ENCODE measurements around the gene SIDT2. TPM values are rescaled to one million over a fixed set of nuclear protein-coding genes. Genes with fewer than 3 reads are reported as not detected.

SIDT2 gene
- total and polyA plus RNA-seq, 2 of the 8 experiments (the other 6 are each of a cell fraction or from before 2014, with no cell fraction given) = 18.5 to 21.1 TPM

DNA sequence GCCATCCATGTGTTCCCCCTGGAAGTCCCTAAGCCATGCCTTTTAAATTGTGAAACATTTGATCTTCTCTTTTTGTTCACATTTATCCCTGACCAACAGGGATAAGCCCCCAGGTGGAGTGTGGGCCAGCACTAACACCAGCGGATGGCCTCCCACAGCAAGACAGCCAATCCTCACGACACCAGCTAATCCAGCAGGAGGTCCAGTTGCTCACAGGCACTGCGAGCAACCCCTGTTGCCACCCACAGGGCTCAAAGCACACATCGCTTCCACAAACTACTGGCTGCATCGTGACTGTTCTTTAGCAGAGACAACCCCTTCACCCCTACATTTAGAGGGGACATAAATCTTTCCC, 51.4 kb downstream of the SIDT2 start:
- Histone ChIP-seq H3K4ac (replicated peaks; ENCODE audit: insufficient read length, low read depth, low read length) (no peak overlapping the region), H3K79me1 (ENCODE audit: low read depth, low read length) (peaks cover 7% of the 10 kb centered on the region; the same call in 1 of the 2 replicates), H3K36me3 (ENCODE audit: control insufficient read depth in 2 of 4, insufficient read depth in 4 of 4, low read length in 3 of 4) (peaks cover 4 to 15% (median 10%) of the 10 kb centered on the region in 4 experiments; a peak in 7 of 8 replicates), H3K27ac (ENCODE audit: low read depth, low read length) (no peak overlapping the region), H3K4me2 (ENCODE audit: insufficient read depth in 1 of 2, low read depth in 2 of 2, low read length in 2 of 2) (no peak overlapping the region; a peak in 1 of 4 replicates), H3K18ac (ENCODE audit: extremely low read depth, low read length) (no peak overlapping the region), H4K8ac (ENCODE audit: extremely low read depth, insufficient read depth, low read length) (no peak overlapping the region), H3K4me3 (ENCODE audit: extremely low read depth in 1 of 4, insufficient read depth in 2 of 4, low read depth in 3 of 4, low read length in 4 of 4) (no peak overlapping the region), H2AFZ (ENCODE audit: low read length) (no peak overlapping the region), H3K14ac (ENCODE audit: insufficient read length) (no peak overlapping the region), H4K20me1 (replicated peaks in 1 of 2; ENCODE audit: control insufficient read depth in 1 of 2, insufficient read depth in 2 of 2, low read length in 2 of 2) (peaks cover 1 to 2% of the 10 kb centered on the region in 2 experiments), H4K91ac (replicated peaks; ENCODE audit: insufficient read length, low read length) (no peak overlapping the region), H2AK5ac (ENCODE audit: low read depth, low read length) (no peak overlapping the region), H3K9me3 (ENCODE audit: insufficient read depth in 2 of 2, low read depth in 1 of 2, low read length in 1 of 2) (no peaks in the 10 kb centered on the region), H2BK15ac (ENCODE audit: low read length) (no peak overlapping the region), H4K5ac (ENCODE audit: insufficient read length, low read depth, low read length) (no peak overlapping the region), H3K56ac (replicated peaks; ENCODE audit: insufficient read length, low read depth, low read length) (no peak overlapping the region), H3K79me2 (ENCODE audit: control insufficient read depth in 1 of 2, insufficient read depth in 2 of 2, low read length in 2 of 2) (peaks cover 0 to 38% of the 10 kb centered on the region in 2 experiments; a peak in 2 of 4 replicates), H3K27me3 (replicated peaks in 1 of 4; ENCODE audit: control insufficient read depth in 3 of 4, extremely low read depth in 1 of 4, insufficient read depth in 3 of 4, low read length in 3 of 4) (no peaks in the 10 kb centered on the region), H3K23me2 (ENCODE audit: low read depth, low read length) (peaks cover 7% of the 10 kb centered on the region), H2BK12ac (ENCODE audit: low read depth, low read length) (no peak overlapping the region), H2BK120ac (replicated peaks; ENCODE audit: low read depth, low read length) (no peak overlapping the region), H3K4me1 (replicated peaks in 1 of 4; ENCODE audit: control insufficient read depth in 3 of 4, insufficient read depth in 4 of 4, low read length in 3 of 4) (peaks cover 0 to 8% (median 2%) of the 10 kb centered on the region in 4 experiments; a peak in 3 of 7 replicates), H3K23ac (ENCODE audit: insufficient read length) (no peak overlapping the region), H2BK5ac (ENCODE audit: low read depth, low read length) (no peak overlapping the region), H3K9ac (replicated peaks in 1 of 4; ENCODE audit: extremely low read depth in 1 of 4, low read depth in 3 of 4, low read length in 3 of 4) (no peak overlapping the region), H2BK20ac (ENCODE audit: low read length) (no peak overlapping the region)
- no peak for DNase-seq (ENCODE audit: low read depth in 1 of 2, low spot score in 2 of 2)
- POLR2A ChIA-PET (ENCODE audit: partially characterized antibody) = interaction anchor here (0.8 to 6.0 kb wide), 2 partner anchors 26 to 50 kb away, joined by 3 to 53 read pairs; partner anchors contain the start of gene SIDT2
- WGBS, 2 experiments (ENCODE audit: extremely low coverage in 1 of 2, insufficient coverage in 1 of 2, insufficient read length in 1 of 2, insufficient replicate concordance in 2 of 2, low coverage in 1 of 2, low lambda C conversion rate in 2 of 2, missing lambda C conversion rate in 1 of 2) = 93% methylated on average over 5 of the region's 5 CpGs; no CpG with 5 or more reads in 1 of the 2 experiments
- TF ChIP-seq CHD2 (IDR thresholded peaks at IDR 0.05; ENCODE audit: low read length) = no peak
- TF ChIP-seq, protein P1, sequence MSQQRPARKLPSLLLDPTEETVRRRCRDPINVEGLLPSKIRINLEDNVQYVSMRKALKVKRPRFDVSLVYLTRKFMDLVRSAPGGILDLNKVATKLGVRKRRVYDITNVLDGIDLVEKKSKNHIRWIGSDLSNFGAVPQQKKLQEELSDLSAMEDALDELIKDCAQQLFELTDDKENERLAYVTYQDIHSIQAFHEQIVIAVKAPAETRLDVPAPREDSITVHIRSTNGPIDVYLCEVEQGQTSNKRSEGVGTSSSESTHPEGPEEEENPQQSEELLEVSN (IDR thresholded peaks at IDR 0.05) = no peak
- no peak for TF ChIP-seq HDAC6 (IDR thresholded peaks at IDR 0.05; ENCODE audit: low read depth, low read length)
- no peak for TF ChIP-seq BACH1 (IDR thresholded peaks at IDR 0.05; ENCODE audit: low read length)
- CTCF ChIA-PET (ENCODE audit: partially characterized antibody) = interaction anchor here (2.0 to 25.0 kb wide), 5 partner anchors 9 to 125 kb away, joined by 7 to 449 read pairs (median 55); partner anchors contain the start of genes SIDT2 and TAGLN
- no peak for FAIRE-seq

Data from H1 (cell line).